RWPE1 (cell line): ENCODE results near the gene CDKN2A.

Source experiments
- CTCF ChIA-PET: fragments of 350-600 bp; sonication (Branson Sonifier 250); formaldehyde crosslinking; extraction: SDS; loops from one replicate; lab custom pipeline; 2021; lab: Yijun Ruan, JAX
- POLR2A ChIA-PET: fragments of 400-600 bp; formaldehyde crosslinking; extraction: SDS; loops from one replicate; lab custom pipeline; 2020; ENCODE audit warnings: antibody characterized with exemption; ENCODE audit not compliant: low non-redundant PET; lab: Yijun Ruan, JAX
- DNase-seq: peaks from one replicate; pipeline ENCODE4 v3.0.0; 2012; ENCODE audit warnings: low spot score
- H3K27ac ChIP-seq: fragments of 450-650 bp; 2 replicates; pipeline ENCODE4 v1.5.1; 2017
- TF ChIP-seq, protein P1 (sequence below): fragments of 450-650 bp; conservative IDR thresholded peaks from 2 replicates; pipeline ENCODE4 v1.5.1; 2017; ENCODE audit warnings: low read depth, mild to moderate bottlenecking

The CDKN2A gene

GRCh38 chr9:21976334-21976875 is 17.8 kb downstream of the CDKN2A start:
- TF ChIP-seq, protein P1, sequence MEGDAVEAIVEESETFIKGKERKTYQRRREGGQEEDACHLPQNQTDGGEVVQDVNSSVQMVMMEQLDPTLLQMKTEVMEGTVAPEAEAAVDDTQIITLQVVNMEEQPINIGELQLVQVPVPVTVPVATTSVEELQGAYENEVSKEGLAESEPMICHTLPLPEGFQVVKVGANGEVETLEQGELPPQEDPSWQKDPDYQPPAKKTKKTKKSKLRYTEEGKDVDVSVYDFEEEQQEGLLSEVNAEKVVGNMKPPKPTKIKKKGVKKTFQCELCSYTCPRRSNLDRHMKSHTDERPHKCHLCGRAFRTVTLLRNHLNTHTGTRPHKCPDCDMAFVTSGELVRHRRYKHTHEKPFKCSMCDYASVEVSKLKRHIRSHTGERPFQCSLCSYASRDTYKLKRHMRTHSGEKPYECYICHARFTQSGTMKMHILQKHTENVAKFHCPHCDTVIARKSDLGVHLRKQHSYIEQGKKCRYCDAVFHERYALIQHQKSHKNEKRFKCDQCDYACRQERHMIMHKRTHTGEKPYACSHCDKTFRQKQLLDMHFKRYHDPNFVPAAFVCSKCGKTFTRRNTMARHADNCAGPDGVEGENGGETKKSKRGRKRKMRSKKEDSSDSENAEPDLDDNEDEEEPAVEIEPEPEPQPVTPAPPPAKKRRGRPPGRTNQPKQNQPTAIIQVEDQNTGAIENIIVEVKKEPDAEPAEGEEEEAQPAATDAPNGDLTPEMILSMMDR: no peak
- ChIA-PET CTCF (interaction anchor here (0.6 to 1.2 kb wide), 3 partner anchors 17 to 1302 kb away, joined by 3 to 4 read pairs (median 4); partner anchors contain the start of gene CDKN2A), POLR2A (no interaction called here)
- no peak for DNase-seq
- peak overlapping the region; percentile 96 for H3K27ac ChIP-seq

DNA sequence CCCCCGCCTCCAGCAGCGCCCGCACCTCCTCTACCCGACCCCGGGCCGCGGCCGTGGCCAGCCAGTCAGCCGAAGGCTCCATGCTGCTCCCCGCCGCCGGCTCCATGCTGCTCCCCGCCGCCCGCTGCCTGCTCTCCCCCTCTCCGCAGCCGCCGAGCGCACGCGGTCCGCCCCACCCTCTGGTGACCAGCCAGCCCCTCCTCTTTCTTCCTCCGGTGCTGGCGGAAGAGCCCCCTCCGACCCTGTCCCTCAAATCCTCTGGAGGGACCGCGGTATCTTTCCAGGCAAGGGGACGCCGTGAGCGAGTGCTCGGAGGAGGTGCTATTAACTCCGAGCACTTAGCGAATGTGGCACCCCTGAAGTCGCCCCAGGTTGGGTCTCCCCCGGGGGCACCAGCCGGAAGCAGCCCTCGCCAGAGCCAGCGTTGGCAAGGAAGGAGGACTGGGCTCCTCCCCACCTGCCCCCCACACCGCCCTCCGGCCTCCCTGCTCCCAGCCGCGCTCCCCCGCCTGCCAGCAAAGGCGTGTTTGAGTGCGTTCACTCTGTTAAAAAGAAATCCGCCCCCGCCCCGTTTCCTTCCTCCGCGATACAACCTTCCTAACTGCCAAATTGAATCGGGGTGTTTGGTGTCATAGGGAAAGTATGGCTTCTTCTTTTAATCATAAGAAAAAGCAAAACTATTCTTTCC is 19.3 kb downstream of the CDKN2A start:
- TF ChIP-seq, protein P1: no peak
- peak overlapping the region; percentile 96 for H3K27ac ChIP-seq
- ChIA-PET POLR2A (no interaction called here), CTCF (interaction anchor here (1.0 kb wide), 1 partner anchor 264 kb away, joined by 6 read pairs; no protein-coding TSS in a partner anchor)
- peak; percentile 92 for DNase-seq

- TF ChIP-seq, protein P1: no peak
- peak overlapping the region; percentile 96 for H3K27ac ChIP-seq
Observed at GRCh38 chr9:21974343-21974721, 19.9 kb downstream of the CDKN2A start.

GRCh38 chr9:21972361-21972760 is 21.8 kb downstream of the CDKN2A start:
- DNase-seq: no peak
- no peak overlapping the region for H3K27ac ChIP-seq
- TF ChIP-seq, protein P1: no peak
- POLR2A ChIA-PET: no interaction called here
- CTCF ChIA-PET: interaction anchor here (0.6 kb wide), 1 partner anchor 35 kb away, joined by 6 read pairs; no protein-coding TSS in a partner anchor

More at GRCh38 chr9:21974343-21974721, 19.9 kb downstream of the CDKN2A start:
- ChIA-PET CTCF (interaction anchor here (1.0 kb wide), 1 partner anchor 264 kb away, joined by 6 read pairs; no protein-coding TSS in a partner anchor), POLR2A (no interaction called here)
- peak; percentile 55 for DNase-seq

DNA sequence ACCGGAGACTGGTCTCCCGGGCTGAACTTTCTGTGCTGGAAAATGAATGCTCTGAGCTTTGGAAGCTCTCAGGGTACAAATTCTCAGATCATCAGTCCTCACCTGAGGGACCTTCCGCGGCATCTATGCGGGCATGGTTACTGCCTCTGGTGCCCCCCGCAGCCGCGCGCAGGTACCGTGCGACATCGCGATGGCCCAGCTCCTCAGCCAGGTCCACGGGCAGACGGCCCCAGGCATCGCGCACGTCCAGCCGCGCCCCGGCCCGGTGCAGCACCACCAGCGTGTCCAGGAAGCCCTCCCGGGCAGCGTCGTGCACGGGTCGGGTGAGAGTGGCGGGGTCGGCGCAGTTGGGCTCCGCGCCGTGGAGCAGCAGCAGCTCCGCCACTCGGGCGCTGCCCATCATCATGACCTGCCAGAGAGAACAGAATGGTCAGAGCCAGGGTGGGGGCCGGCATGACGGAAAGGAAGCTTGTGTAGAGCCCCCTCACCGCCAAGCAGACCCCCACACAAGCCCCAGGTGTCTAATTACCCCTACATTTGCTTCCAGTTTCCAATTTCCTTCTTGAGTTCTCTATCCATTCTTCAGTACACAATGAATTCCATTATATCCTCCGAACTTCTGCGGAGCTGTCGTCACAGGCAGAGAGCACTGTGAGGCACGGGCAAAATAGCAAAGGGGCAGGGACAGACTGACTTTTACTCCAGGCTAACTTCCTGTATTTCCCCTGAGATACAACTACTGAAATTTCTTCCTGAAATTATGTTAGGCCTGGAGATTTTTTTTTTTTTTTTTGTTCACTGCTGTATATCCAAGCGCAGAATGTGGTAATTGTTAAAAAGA is 23.2 kb downstream of the CDKN2A start:
- peak overlapping the region; percentile 26 for H3K27ac ChIP-seq
- TF ChIP-seq, protein P1: no peak
- ChIA-PET POLR2A (interaction anchor here (0.6 kb wide), 1 partner anchor 216 kb away, joined by 5 read pairs; no protein-coding TSS in a partner anchor), CTCF (no interaction called here)
- DNase-seq: no peak
